Heart right ventricle (tissue), 16 donors: ENCODE measurements around the gene KANSL1. TPM values are rescaled to one million over a fixed set of nuclear protein-coding genes. Genes with fewer than 3 reads are reported as not detected.

Experiments used
- ATAC-seq, 8 donors: fragments of 200-7000 bp; cut with Tn5 transposase; one replicate each; pipeline ENCODE4 v1.9.1; 2020; ENCODE audit warnings: mild to moderate bottlenecking in 8 of 8, moderate library complexity in 8 of 8, moderate number of reproducible peaks in 1 of 8
- DNase-seq, 2 donors: peaks; one replicate each; pipeline ENCODE4 v3.0.0-alpha.2; 2020
- H3K27ac ChIP-seq, 10 donors: fragments of 200-600 bp; sonication (generic) in 2 of 10; one replicate each; pipeline versions ENCODE4 v1.5.0 to v1.8.0; 2020 to 2022; ENCODE audit warnings: mild to moderate bottlenecking in 3 of 10
- H3K27me3 ChIP-seq, 7 donors: fragments of 200-600 bp; one replicate each; pipeline ENCODE4 v1.8.0; 2021 to 2022; ENCODE audit warnings: mild to moderate bottlenecking in 2 of 7
- H3K36me3 ChIP-seq, 9 donors: fragments of 200-600 bp; sonication (generic) in 1 of 9; one replicate each; pipeline versions ENCODE4 v1.5.0 to v1.8.0; 2020 to 2022; ENCODE audit warnings: mild to moderate bottlenecking in 2 of 9
- H3K4me1 ChIP-seq, 9 donors: fragments of 200-600 bp; sonication (generic) in 1 of 9; one replicate each; pipeline versions ENCODE4 v1.5.0 to v1.8.0; 2020 to 2022; ENCODE audit warnings: mild to moderate bottlenecking in 4 of 9
- H3K4me3 ChIP-seq, 10 donors: fragments of 200-600 bp; sonication (generic) in 2 of 10; one replicate each; pipeline versions ENCODE4 v1.5.0 to v1.8.0; 2020 to 2022; ENCODE audit warnings: mild to moderate bottlenecking in 7 of 10, moderate library complexity in 2 of 10
- H3K9me3 ChIP-seq, 11 donors: fragments of 200-600 bp in 10 of 11; sonication (generic) in 2 of 11; one replicate each; pipeline versions ENCODE4 v1.5.0 to v1.8.0; 2013 to 2022; ENCODE audit warnings: mild to moderate bottlenecking in 2 of 11, control low read depth in 1 of 11, moderate library complexity in 1 of 11
- CTCF ChIP-seq, 9 donors: fragments of 200-600 bp; sonication (generic) in 2 of 9; IDR thresholded peaks; one replicate each; pipeline versions ENCODE4 v1.5.0 to v1.8.0; 2021 to 2022; ENCODE audit warnings: antibody characterized with exemption in 9 of 9, mild to moderate bottlenecking in 5 of 9, moderate library complexity in 1 of 9
- WGBS, 2 donors: extraction: QIAGEN DNeasy Blood & Tissue Kit; methylation state at CpG; one replicate each; pipeline ENCODE4 v1.1.7; 2013; ENCODE audit warnings: inconsistent platforms in 1 of 2; 5-methylcytosine and 5-hydroxymethylcytosine counted together
- intact Hi-C, 10 donors: fragments of 100-400 bp; cut with DNase I; formaldehyde crosslinking; loops; one replicate each; pipeline versions ENCODE4 v1.11.1 to v1.14.2; 2022
- polyA plus RNA-seq, 2 donors: library from polyadenylated mRNA; stranded (reverse); fragments of 200-250 nt; gene quantifications; one replicate each; pipeline ENCODE4 v1.2.3, GENCODE V29; 2013
- total RNA-seq, 10 donors: library from RNA; stranded (reverse); fragmentation: NEBNext Ultra II Directional in 3 of 10; extraction: Animal tissue kit (Norgen Biotek cat#: 25700) in 3 of 10; gene quantifications; one replicate each; pipeline versions ENCODE4 v1.2.1 to v1.2.4, GENCODE V29; 2021 to 2023
- donor health status: Arrhythmogenic right ventricular cardiomyopathy.
- donor health status: ischemic (EF 13 %, LVEDD 7.1; RV severe dilation, severe dysfunction).
- donor health status: healthy with polysubstance abuse.
- donor health status: DM: no; HTN: yes; CAD: no.
- donor health status: DM: no; HTN: no; CAD: no.
- donor health status: ischemic (EF 25% LVEDD 6.9; RV normal size, moderate dysfunction).
- donor health status: ischemic (EF 25% LVEDD 5.7; RV mildly dilated, moderate dysfunction).
- donor health status: healthy.
- donor health status: DM: yes; HTN: yes; CAD: no.
- donor health status: Ischemic cardiomyopathy.
- donor health status: ischemic (EF 35%, LVEDD 5.7; RV mildly dilated, moderate dysfunction).
- donor health status: nonischemic (EF 11% LVEDD 7.7; RV severe dilation, severe dysfunction).
- donor health status: DM: yes; HTN: yes; CAD: no.
- donor health status: PGD.
- donor health status: ischemic (EF 29% LVEDD 5.4; RV normal size, mild dysfunction).
- donor health status: nonischemic (EF 23%, LVEDD 6.1; RV moderate dilation, normal function).

The KANSL1 gene
- total and polyA plus RNA-seq, 12 donors = 8.2 to 52.5 (median 41.1) TPM

GRCh38 chr17:46216682-46217081 is 23.5 kb upstream of the KANSL1 start:
- no peaks in the 10 kb centered on the region for H3K9me3 ChIP-seq
- ATAC-seq (no peak), DNase-seq (no peak)
- peaks cover 0 to 20% (median 12%) of the 10 kb centered on the region in 9 donors for H3K4me1 ChIP-seq
- TF ChIP-seq CTCF (IDR thresholded peaks at IDR 0.05) = no peak
- no peak overlapping the region for H3K4me3 ChIP-seq
- no peak overlapping the region for H3K27ac ChIP-seq
- intact Hi-C loops = no loop called here
- WGBS, 2 donors = 95 to 96% methylated on average over 3 of the region's 3 CpGs
- no peaks in the 10 kb centered on the region for H3K27me3 ChIP-seq
- H3K36me3 ChIP-seq = peaks cover 0 to 49% (median 6%) of the 10 kb centered on the region in 9 donors

- DNase-seq = peak in 1 of 2 donors; percentile 83
These were observed 19.6 kb upstream of the KANSL1 start for GRCh38 chr17:46212634-46213435.

GRCh38 chr17:46208997-46209396 is 15.8 kb upstream of the KANSL1 start:
- peaks cover 0 to 16% (median 0%) of the 10 kb centered on the region in 9 donors for H3K36me3 ChIP-seq
- WGBS, 2 donors = 95 to 96% methylated on average over 8 of the region's 8 CpGs
- no peak for TF ChIP-seq CTCF (IDR thresholded peaks at IDR 0.05)

More at GRCh38 chr17:46212634-46213435, 19.6 kb upstream of the KANSL1 start:
- H3K27ac ChIP-seq = peak overlapping the region in 2 of 10 donors; percentile 4 to 34
- H3K27me3 ChIP-seq = no peaks in the 10 kb centered on the region
- peaks cover 0 to 33% (median 21%) of the 10 kb centered on the region in 9 donors for H3K4me1 ChIP-seq
- H3K4me3 ChIP-seq = no peak overlapping the region
- intact Hi-C loops = loop anchor here in 8 of 10 donors (1.0 to 5.0 kb wide), 7 partner anchors 166 to 211 kb away; no protein-coding TSS in a partner anchor
- 50 to 51% methylated on average over 11 of the region's 11 CpGs for WGBS, 2 donors
- peaks cover 0 to 37% (median 0%) of the 10 kb centered on the region in 9 donors for H3K36me3 ChIP-seq
- ATAC-seq = peak in 7 of 8 donors; percentile 71 to 85 (median 77)
- no peaks in the 10 kb centered on the region for H3K9me3 ChIP-seq
- TF ChIP-seq CTCF (IDR thresholded peaks at IDR 0.05) = peak; percentile 66 to 94 (median 85)

GRCh38 chr17:46205975-46206374 is 12.7 kb upstream of the KANSL1 start:
- TF ChIP-seq CTCF (IDR thresholded peaks at IDR 0.05) = no peak
- H3K4me3 ChIP-seq = no peak overlapping the region
- H3K27ac ChIP-seq = no peak overlapping the region
- DNase-seq (no peak), ATAC-seq (no peak)
- no peaks in the 10 kb centered on the region for H3K27me3 ChIP-seq
- intact Hi-C loops = no loop called here
- peaks cover 0 to 14% (median 3%) of the 10 kb centered on the region in 9 donors for H3K4me1 ChIP-seq
- peaks cover 0 to 16% (median 0%) of the 10 kb centered on the region in 9 donors for H3K36me3 ChIP-seq
- peaks cover 0 to 13% (median 0%) of the 10 kb centered on the region in 11 donors for H3K9me3 ChIP-seq

More at GRCh38 chr17:46208997-46209396, 15.8 kb upstream of the KANSL1 start:
- H3K27me3 ChIP-seq = no peaks in the 10 kb centered on the region
- no peak for DNase-seq
- no peak overlapping the region for H3K4me3 ChIP-seq
- no peak for ATAC-seq
- peaks cover 0 to 13% (median 0%) of the 10 kb centered on the region in 11 donors for H3K9me3 ChIP-seq
- intact Hi-C loops = no loop called here
- no peak overlapping the region for H3K27ac ChIP-seq
- H3K4me1 ChIP-seq = peaks cover 0 to 28% (median 21%) of the 10 kb centered on the region in 9 donors
